GM12875 (cell line): ENCODE data around the gene HOOK1.

Experiments used
- H3K4me3 ChIP-seq: one replicate; pipeline ENCODE4 v1.5.1; 2011; ENCODE audit warnings: low read depth, low read length, control low read depth
- CTCF ChIP-seq: IDR thresholded peaks from 2 replicates; pipeline ENCODE4 v1.5.1; 2011; ENCODE audit warnings: low read depth, mild to moderate bottlenecking, control low read depth, inconsistent platforms, low read length, moderate library complexity, borderline replicate concordance; ENCODE audit not compliant: insufficient read depth

HOOK1 gene

GRCh38 chr1:59804301-59804700, 10.4 kb upstream of the HOOK1 start:
- no peak for TF ChIP-seq CTCF
- no peak overlapping the region for H3K4me3 ChIP-seq

GRCh38 chr1:59805554-59805953, 9.2 kb upstream of the HOOK1 start:
- TF ChIP-seq CTCF: no peak

GRCh38 chr1:59814180-59814900, 409 bp upstream of the HOOK1 start:
- peak overlapping the region; percentile 52 for H3K4me3 ChIP-seq
- TF ChIP-seq CTCF: no peak

More at GRCh38 chr1:59805554-59805953, 9.2 kb upstream of the HOOK1 start:
- H3K4me3 ChIP-seq: no peak overlapping the region

GRCh38 chr1:59815892-59816291, 1.1 kb downstream of the HOOK1 start:
- no peak overlapping the region for H3K4me3 ChIP-seq
- no peak for TF ChIP-seq CTCF

GRCh38 chr1:59816318-59816878, 1.6 kb downstream of the HOOK1 start:
- no peak overlapping the region for H3K4me3 ChIP-seq
- TF ChIP-seq CTCF: no peak

GRCh38 chr1:59819566-59820438, 5.1 kb downstream of the HOOK1 start:
- no peak overlapping the region for H3K4me3 ChIP-seq
- no peak for TF ChIP-seq CTCF
